Measurements from ENCODE around the gene PLTP.
A peak's percentile ranks its signal among the peaks of the same experiment; 100 is the strongest.
"Not testable (repeated sequence)": the region's sequence is repeated elsewhere in the genome, so short reads cannot be mapped to it uniquely, and the experiment has no call there.

PLTP gene

GRCh38 chr20:45886590-45887345, 25.2 kb downstream of the PLTP start:
- in situ Hi-C loops (cut with HindIII; ENCODE audit: low pct_ligation_motif_present, low pct_unique_long_range_greater_than_20kb, low sequenced_read_pairs): no loop called here
- no peak for DNase-seq

DNA sequence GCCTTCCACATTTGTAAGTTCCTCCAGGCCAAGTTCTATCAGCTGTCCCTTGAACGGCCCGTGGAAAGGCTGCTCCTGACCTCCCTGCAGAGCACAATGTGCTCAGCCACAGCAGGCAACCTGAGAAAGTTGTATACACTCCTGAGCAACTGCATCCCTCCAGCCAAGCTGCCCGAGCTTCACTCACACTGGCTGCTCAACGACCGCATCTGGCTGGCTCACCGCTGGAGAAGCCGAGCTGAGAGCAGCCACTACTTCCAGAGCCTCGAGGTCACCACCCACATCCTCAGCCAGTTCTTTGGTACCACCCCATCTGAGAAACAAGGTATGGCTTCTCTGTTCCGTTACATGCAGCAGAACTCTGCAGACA, 28.9 kb downstream of the PLTP start:
- in situ Hi-C loops (cut with HindIII; ENCODE audit: low pct_ligation_motif_present, low pct_unique_long_range_greater_than_20kb, low sequenced_read_pairs): no loop called here

DNA sequence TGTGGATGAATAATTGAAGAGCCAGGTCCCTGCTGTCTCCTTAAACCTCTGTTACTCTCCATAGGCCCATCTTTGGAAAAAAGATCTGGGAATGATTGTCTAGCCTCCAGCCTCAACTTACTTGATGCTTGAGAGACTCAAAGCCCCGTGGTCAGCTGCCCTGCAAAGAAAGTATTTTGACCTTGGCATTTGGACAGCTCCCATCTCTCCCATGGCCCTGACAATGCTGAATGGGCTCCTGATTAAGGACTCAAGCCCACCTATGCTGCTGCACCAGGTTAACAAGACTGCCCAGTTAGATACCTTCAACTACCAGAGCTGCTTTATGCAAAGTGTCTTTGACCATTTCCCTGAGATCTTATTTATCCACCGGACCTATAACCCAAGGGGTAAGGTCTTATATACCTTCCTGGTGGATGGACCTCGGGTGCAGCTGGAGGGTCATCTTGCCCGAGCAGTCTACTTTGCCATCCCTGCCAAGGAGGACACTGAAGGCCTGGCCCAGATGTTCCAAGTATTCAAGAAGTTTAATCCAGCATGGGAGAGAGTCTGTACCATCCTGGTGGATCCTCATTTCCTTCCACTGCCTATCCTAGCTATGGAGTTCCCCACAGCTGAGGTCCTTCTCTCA, 29.4 kb downstream of the PLTP start:
- in situ Hi-C loops (cut with HindIII; ENCODE audit: low pct_ligation_motif_present, low pct_unique_long_range_greater_than_20kb, low sequenced_read_pairs): no loop called here
- DNase-seq: no peak

More for the DNA sequence above, 28.9 kb downstream of the PLTP start:
- no peak for DNase-seq

DNA sequence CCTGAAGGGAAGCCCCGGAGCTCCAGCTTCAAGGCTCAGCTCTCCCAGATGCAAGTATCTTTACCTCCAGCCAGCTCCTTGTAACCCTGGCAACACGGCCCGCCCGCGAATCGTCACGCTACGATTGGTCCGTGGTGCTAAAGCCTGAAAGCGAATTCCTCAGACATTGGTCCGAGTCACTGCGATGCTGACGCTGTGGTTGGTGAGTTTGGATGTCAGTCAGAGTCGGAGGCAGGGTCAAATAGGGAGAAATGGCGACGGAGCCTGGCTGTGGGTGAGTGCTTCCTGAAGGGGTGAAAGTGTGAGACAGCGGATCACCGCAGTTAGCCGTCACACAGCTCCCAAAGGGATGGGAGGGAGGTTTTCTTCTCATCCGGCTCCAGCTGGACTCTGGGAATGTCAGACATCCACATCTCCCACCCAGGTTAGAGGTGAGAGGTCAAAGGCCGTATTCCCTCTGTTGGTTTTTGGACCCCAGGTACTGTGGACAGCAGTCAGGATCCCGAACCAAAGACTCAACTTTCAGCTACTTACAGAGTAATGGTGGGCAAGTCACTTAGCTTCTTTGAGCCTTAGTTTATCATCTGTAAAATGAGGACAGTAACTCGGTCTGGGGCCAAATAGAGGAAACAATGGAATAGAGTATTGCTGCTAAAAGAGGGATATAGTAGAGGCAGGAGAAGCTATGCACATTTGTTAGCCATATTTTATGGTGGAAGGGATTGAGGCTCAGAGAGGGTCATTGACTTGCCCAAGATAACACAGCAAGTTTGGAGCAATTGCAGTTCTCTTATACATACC, 30.8 kb downstream of the PLTP start, which contains the start of gene ZSWIM1:
Gene ZSWIM1, plus strand, starts transcription at position 240 of the 801 bp plus-strand sequence. CDS start 1,366 bp downstream, outside the sequence.
- in situ Hi-C loops (cut with HindIII; ENCODE audit: low pct_ligation_motif_present, low pct_unique_long_range_greater_than_20kb, low sequenced_read_pairs): no loop called here
- DNase-seq: peak; percentile 98

DNA sequence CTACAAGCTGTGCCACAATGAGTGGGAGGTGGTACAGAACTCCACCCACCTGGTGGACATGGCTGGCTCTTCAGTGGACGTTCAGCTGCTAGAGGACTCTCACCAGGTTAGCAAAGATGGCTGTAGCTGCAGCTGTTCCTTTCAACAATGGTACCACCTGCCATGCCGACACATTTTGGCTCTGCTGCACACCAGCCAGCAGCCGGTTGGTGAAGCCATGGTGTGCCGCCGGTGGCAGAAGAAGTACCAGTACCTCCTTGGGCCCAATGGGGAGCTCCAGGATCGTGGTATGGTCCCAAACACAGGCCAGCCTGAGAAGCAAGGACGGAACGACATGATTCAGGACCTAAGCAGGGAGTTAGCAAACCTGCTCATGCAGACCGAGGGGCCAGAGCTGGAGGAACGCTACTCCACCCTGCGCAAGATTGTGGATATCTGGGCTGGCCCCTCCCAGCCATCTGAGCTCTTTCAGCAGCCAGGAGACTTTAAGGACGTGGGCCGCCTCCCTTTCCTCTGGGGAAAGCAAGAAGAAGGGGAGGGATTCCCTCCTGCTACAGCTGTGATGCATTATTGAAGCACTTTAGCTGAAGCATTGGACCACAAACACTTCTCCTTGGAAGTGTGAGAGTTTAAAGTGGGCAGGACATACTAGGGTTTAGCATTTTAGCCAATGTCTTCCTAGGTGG, 33.7 kb downstream of the PLTP start:
- in situ Hi-C loops (cut with HindIII; ENCODE audit: low pct_ligation_motif_present, low pct_unique_long_range_greater_than_20kb, low sequenced_read_pairs): no loop called here
- no peak for DNase-seq

DNA sequence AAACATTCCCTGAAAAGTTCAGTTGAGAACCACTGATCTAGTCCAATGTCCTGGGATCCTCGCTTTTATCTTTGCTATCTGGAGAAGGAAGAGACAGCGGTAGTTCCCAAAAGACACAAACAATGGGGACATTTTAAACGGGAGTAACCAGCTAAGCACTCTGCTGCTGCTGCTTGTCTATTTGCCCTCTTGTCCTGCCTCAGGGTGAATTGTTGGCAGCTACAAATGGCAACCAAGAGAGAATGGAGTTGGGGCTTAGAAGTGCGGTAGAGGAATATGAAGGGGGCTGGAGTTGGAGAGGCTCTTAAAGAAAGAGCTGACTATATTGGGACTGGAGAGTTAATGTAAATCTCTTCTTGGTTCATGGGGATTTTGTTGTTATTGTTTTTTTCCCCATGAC, 37.4 kb downstream of the PLTP start:
- no peak for DNase-seq
- in situ Hi-C loops (cut with HindIII; ENCODE audit: low pct_ligation_motif_present, low pct_unique_long_range_greater_than_20kb, low sequenced_read_pairs): no loop called here

- in situ Hi-C loops (cut with HindIII; ENCODE audit: low pct_ligation_motif_present, low pct_unique_long_range_greater_than_20kb, low sequenced_read_pairs): not testable (repeated sequence)
These were observed 37.9 kb downstream of the PLTP start for GRCh38 chr20:45874104-45874481.

DNA sequence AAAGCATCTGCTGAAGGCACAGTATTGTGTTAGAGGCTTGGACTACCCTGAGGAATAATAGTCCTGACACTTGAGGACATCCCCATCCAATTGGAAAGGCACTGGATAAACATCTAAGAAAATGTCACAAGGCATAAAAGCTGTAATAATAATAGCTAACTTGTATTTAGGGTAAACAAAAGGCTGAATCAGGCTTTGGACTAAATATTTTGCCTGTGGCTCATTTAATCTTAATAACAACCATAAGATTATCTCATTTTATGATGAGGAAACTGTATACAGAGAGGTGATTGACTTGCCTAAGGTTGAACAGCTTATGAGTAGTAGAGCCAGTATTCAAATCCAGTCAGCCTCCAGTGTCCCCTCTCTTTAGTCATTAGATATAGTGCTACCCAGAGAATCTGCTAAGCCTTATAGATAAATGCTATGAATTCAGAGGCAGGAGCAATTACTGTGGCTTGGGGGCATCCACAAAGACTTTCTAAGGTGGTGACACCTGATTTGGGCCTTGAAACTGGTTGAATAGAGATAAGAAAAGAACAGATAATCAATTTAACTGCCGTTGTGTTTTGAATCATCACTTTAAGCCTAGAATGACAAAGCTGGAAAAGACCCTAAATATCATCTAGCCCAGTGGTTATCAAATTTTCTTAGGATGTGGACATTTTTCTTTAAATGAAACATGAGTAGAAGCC, 38.4 kb downstream of the PLTP start:
- in situ Hi-C loops (cut with HindIII; ENCODE audit: low pct_ligation_motif_present, low pct_unique_long_range_greater_than_20kb, low sequenced_read_pairs): no loop called here
- DNase-seq: no peak

More at GRCh38 chr20:45874104-45874481, 37.9 kb downstream of the PLTP start:
- not testable (repeated sequence) for DNase-seq

DNA sequence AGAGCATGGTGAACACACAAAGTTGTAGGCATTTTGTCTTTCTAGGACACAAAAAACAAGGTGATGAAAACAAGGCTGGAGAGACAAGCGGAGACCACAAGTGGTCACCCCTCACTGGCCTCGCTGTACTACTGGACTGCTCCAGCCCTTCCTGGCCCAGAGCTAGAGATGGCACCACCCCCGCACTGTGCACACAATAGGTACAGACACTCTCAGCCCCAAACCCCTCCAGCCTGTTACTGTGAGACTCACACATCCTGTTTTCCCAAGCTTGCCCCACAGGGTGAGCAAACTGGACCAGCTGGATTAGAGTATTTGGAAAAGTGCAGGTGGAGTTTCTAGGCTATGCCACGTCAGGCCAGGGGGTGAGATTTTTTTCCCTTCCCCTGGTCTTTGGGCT, 39.3 kb downstream of the PLTP start:
- no peak for DNase-seq
- in situ Hi-C loops (cut with HindIII; ENCODE audit: low pct_ligation_motif_present, low pct_unique_long_range_greater_than_20kb, low sequenced_read_pairs): no loop called here

DNA sequence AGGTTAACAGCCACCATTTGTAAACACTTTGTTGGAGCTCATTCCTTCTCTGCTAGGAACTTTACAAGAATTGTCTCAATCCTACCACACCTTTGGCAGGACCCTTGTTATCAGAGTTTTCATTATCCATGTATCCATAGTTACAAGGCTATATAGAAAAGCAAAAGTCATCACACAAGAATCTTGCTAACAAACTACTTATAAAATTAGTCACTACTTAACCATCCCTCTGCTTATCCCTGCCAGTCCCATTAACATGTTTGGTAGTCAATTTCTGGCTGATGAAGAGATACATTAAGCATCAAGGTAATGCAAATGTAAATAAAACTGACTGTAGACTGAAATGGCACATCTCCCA, 44.2 kb downstream of the PLTP start:
- no peak for DNase-seq
- in situ Hi-C loops (cut with HindIII; ENCODE audit: low pct_ligation_motif_present, low pct_unique_long_range_greater_than_20kb, low sequenced_read_pairs): no loop called here

DNA sequence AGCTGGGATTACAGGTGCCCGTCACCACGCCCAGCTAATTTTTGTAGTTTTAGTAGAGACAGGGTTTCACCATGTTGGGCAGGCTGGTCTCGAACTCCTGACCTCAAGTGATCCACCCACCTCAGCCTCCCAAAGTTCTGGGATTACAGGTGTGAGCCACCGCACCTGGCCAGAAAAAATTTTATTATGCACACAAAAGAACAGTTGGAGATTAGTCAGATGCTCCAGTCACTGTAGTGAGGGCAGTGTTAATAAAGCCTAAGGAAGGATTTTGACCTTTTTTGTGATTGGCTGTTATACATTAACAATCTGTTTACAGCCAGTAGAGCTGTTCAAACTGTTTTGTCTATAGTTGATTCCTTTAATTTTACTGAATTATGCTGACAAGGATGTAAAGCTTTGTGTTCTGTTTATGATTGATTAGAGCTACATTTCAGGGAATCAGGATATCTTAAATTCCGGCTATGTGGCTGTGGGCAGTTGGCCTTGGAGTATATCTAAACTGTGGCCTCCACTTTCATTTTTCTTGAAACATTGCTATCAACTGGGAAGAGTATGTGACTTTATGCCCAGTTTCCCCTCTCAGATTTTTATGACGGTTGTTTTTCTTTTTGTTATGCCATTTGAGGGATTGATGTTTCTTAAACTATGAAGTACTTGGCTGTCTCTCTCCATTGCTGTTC, 44.7 kb downstream of the PLTP start:
- in situ Hi-C loops (cut with HindIII; ENCODE audit: low pct_ligation_motif_present, low pct_unique_long_range_greater_than_20kb, low sequenced_read_pairs): no loop called here
- no peak for DNase-seq

DNA sequence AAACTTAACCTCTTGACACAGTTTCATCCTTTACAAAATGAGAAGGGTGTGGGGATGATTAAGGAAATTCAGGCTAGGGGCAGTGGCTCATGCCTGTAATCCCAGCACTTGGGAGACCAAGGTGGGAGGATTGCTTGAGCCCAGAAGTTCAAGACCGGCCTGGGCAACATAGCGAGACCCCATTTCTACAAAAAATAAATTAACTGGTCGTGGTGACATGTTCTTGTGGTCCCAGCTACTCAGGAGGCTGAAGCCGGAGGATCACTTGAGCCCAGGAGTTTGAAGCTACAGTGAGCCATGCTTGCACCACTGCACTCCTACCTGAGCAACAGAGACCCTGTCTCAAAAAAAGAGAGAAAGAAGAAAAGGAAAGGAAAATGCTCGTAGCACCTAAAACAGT, 45.5 kb downstream of the PLTP start:
- in situ Hi-C loops (cut with HindIII; ENCODE audit: low pct_ligation_motif_present, low pct_unique_long_range_greater_than_20kb, low sequenced_read_pairs): no loop called here
- no peak for DNase-seq

GRCh38 chr20:45863543-45864470, 48.1 kb downstream of the PLTP start:
- in situ Hi-C loops (cut with HindIII; ENCODE audit: low pct_ligation_motif_present, low pct_unique_long_range_greater_than_20kb, low sequenced_read_pairs): no loop called here
- no peak for DNase-seq

DNA sequence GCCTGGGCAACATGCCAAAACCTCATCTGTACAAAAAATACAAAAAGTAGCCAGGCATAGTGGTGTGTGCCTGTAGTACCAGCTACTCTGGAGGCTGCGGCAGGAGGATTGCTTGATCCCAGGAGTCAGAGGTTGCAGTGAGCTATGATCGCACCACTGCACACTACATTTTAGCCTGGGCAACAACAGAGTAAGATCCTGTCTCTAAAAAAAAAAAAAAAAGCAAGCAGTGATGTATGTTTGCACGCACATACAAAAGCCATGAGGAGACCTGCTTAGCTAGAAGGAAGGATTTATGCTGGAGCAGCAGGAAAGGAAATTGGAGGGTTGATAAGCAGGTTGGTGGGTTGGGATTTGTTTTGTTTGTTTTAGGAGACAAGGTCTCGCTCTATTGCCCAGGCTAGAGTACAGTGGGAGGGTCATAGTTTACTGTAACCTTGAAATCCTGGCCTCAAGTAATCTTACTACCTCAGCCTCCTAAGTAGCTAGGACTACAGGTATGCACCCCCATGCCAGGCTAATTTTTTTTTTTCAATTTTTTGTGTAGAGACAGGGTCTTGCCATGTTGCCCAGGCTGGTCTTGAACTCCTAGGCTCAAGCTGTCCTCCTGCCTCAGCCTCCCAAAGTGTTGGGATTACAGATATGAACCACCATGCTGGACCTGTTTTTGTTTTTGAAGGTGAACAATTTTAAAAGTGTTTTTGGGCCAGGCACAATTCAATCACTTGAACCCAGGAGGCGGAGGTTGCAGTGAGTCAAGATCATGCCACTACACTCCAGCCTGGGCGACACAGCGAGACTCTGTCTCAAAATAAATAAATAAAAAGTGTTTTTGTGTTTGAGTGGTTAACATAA, 50.5 kb downstream of the PLTP start:
- DNase-seq: no peak
- in situ Hi-C loops (cut with HindIII; ENCODE audit: low pct_ligation_motif_present, low pct_unique_long_range_greater_than_20kb, low sequenced_read_pairs): no loop called here

- DNase-seq: no peak
- in situ Hi-C loops (cut with HindIII; ENCODE audit: low pct_ligation_motif_present, low pct_unique_long_range_greater_than_20kb, low sequenced_read_pairs): no loop called here
These were observed 51.3 kb downstream of the PLTP start for GRCh38 chr20:45860560-45861220.

DNA sequence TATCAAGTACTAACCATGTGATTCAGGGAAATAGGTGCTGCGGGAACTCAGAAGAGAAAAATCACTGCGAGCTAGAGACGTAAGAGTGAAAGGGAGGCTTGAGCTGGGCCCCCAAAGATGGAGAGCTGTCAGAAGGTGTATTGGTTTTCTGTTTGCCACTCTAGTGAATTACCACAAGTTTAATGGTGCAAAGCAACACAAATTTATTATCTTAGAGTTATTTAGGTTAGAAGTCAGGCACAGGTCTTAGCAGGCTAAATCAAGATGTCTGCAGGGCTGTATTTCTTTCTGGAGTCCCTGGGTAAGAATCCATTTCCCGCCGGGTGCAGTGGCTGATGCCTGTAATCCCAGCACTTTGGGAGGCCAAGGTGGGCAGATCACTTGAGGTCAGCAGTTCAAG, 52.0 kb downstream of the PLTP start:
- in situ Hi-C loops (cut with HindIII; ENCODE audit: low pct_ligation_motif_present, low pct_unique_long_range_greater_than_20kb, low sequenced_read_pairs): no loop called here
- no peak for DNase-seq

Measured in ACHN (cell line).